ENCODE data around the gene SEC16A. TPM values are rescaled to one million over a fixed set of nuclear protein-coding genes. Genes with fewer than 3 reads are reported as not detected.

The SEC16A gene
- total RNA-seq, 6 experiments from 2014 or later, result 63.2 to 98.6 (median 75.5) TPM

DNA sequence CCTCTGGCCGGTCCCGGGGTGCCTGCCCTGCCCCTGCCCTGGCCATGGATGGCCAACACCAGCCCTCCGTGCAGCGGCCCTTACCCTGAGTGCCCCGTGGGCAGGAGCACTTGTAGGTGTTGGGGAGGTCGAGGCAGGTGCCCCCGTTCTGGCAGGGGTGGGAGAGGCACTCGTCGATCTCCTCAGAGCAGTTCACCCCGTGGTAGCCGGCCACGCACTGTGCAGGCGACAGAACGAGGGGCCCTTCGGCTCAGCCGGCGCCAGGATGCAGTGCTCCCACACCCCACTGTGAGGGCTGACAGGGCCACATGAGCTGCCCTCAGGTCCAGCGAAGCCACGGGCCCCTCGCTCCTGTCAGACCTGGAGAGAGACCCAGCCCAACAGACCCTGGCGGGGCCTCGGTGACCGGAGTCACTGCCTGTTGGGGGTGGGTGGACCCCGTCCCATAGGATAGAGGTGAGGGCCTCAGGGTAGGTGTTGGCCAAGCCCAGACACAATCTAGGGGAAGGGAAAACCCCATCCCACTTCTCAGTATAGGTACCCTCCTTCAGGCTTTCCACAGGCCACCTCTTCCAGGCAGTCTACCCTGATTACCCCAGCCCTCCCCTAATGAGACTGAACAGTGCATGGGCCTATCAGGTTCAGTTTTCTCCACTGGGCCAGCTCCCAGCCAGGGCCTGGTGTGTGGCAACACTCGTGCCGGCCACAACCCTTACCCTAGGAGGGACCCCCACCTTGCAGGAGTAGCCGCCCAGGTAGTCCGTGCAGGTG, 24.6 kb upstream of the SEC16A start:
- no peaks in the 10 kb centered on the region for H3K27me3 Mint-ChIP-seq (ENCODE audit: insufficient read depth)
- H3K4me1 Mint-ChIP-seq (ENCODE audit: low read depth), result no peaks in the 10 kb centered on the region
- DNase-seq, result no peak
- H3K36me3 Mint-ChIP-seq (ENCODE audit: low read depth), result no peaks in the 10 kb centered on the region
- no peaks in the 10 kb centered on the region for H3K9me3 Mint-ChIP-seq
- no peak overlapping the region for H3K27ac Mint-ChIP-seq
- no peak overlapping the region for H3K4me3 Mint-ChIP-seq
- TF ChIP-seq, protein P1, sequence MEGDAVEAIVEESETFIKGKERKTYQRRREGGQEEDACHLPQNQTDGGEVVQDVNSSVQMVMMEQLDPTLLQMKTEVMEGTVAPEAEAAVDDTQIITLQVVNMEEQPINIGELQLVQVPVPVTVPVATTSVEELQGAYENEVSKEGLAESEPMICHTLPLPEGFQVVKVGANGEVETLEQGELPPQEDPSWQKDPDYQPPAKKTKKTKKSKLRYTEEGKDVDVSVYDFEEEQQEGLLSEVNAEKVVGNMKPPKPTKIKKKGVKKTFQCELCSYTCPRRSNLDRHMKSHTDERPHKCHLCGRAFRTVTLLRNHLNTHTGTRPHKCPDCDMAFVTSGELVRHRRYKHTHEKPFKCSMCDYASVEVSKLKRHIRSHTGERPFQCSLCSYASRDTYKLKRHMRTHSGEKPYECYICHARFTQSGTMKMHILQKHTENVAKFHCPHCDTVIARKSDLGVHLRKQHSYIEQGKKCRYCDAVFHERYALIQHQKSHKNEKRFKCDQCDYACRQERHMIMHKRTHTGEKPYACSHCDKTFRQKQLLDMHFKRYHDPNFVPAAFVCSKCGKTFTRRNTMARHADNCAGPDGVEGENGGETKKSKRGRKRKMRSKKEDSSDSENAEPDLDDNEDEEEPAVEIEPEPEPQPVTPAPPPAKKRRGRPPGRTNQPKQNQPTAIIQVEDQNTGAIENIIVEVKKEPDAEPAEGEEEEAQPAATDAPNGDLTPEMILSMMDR (IDR thresholded peaks at IDR 0.05), result no peak

DNA sequence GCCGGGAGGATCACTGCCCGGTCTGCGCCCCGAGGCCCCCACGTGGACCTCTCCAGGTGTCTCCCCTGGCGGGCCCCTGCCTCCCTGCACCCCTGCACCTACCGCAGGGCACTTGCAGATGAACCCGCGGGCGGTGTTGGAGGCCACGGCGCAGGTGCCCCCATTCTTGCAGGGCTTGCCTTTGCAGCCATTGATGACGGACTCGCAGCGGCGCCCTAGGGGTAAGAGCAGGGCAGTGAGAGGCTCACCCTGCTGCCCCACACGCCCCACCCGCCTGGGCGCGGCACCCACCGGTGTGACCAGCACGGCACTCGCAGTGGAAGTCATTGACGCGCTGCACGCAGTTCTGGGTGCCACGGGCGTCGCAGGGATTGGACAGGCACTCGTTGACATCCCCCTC, 23.6 kb upstream of the SEC16A start:
- H3K27ac Mint-ChIP-seq, result no peak overlapping the region
- H3K9me3 Mint-ChIP-seq, result no peaks in the 10 kb centered on the region
- DNase-seq, result no peak
- TF ChIP-seq, protein P1 (IDR thresholded peaks at IDR 0.05), result no peak
- no peak overlapping the region for H3K4me3 Mint-ChIP-seq
- no peaks in the 10 kb centered on the region for H3K36me3 Mint-ChIP-seq (ENCODE audit: low read depth)
- no peaks in the 10 kb centered on the region for H3K27me3 Mint-ChIP-seq (ENCODE audit: insufficient read depth)
- H3K4me1 Mint-ChIP-seq (ENCODE audit: low read depth), result no peaks in the 10 kb centered on the region

DNA sequence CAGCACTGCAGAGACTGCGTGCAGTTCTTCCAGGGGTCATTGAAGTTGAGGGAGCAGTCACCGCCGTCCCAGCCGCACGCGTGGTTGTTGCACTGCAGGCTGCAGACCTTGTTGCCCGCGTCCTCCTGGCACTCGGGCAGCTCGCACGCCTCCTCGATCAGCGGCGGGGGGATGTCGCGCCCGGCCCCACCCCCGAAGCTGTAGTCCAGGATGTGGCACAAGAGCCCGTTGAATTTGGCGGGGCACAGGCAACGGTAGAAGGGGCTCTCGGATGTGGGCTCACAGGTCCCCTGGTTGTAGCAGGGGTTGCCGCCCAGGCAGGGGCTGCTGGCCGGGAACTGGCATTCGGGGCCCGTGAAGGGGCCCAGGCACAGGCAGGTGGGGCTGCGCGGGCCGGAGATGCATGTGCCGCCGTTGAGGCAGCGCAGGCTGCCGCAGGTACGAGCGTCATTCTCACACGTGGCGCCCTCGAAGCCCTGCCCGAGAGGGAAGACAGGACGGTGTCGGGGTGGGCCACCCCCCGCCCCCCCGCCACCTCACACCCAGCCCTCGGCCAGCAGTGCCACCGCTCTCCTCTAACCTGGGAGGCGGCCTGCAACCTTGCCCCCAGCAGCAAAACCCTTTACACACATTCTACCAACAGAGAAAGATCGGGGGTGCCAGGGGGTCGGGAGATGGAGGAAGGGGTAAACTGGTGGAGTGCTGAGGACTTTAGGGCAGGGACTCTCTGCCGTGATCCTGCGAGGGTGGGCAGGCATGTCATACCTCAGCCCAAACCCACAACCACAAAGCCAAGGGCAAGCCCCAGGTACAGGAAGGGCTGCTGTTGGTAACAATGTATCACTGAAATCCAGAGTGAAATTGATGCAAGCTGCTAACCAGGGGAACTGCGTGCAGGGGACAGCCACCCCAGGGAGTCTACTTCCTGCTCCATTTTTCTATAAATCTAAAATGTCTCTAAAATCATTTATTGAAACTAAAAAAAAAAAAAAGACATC, 22.9 kb upstream of the SEC16A start:
- H3K9me3 Mint-ChIP-seq, result no peaks in the 10 kb centered on the region
- H3K27ac Mint-ChIP-seq, result no peak overlapping the region
- H3K4me3 Mint-ChIP-seq, result no peak overlapping the region
- no peaks in the 10 kb centered on the region for H3K36me3 Mint-ChIP-seq (ENCODE audit: low read depth)
- no peaks in the 10 kb centered on the region for H3K4me1 Mint-ChIP-seq (ENCODE audit: low read depth)
- no peaks in the 10 kb centered on the region for H3K27me3 Mint-ChIP-seq (ENCODE audit: insufficient read depth)
- no peak for DNase-seq
- TF ChIP-seq, protein P1 (IDR thresholded peaks at IDR 0.05), result no peak

DNA sequence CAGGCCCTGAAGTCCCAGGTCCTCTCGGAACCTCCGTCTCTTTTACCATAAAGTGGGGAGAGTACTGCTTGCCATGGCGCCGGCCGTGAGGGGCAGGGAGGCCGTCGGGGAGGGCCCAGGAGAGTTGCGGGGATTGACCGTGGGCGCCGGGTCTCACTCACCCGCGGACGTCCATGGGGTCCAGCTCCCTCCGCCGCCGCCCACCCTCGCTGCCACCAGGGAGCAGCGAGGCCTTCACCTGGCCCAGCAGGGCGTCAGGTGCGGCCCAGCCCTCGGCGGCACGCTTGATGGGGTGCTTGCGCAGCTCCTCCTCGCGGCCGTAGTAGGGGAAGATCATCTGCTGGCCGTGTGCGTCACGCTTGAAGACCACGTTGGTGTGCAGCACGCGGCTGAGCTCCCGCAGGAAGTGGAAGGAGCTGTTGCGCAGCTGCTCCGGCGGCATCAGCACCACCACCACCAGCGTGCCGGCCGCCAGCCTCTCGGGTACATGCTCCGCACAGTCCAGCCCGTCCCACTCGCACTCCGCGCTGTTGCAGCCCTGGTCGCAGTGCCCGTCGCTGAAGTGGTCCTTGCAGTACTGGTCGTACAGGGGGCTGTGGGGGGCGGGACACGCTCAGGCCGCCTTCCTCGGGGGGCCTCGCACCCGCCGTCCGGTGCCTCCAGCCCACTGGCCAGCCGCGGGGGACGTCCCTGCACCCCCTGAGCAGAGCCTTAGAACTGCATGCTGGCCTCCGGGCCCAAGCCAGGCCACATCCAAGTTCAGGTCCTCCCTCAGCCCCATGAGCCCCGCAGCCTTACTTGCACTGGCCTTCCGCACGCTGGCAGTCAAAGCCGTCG, 21.9 kb upstream of the SEC16A start:
- DNase-seq, result no peak
- H3K27me3 Mint-ChIP-seq (ENCODE audit: insufficient read depth), result no peaks in the 10 kb centered on the region
- H3K27ac Mint-ChIP-seq, result no peak overlapping the region
- TF ChIP-seq, protein P1 (IDR thresholded peaks at IDR 0.05), result no peak
- H3K4me3 Mint-ChIP-seq, result no peak overlapping the region
- H3K4me1 Mint-ChIP-seq (ENCODE audit: low read depth), result no peaks in the 10 kb centered on the region
- no peaks in the 10 kb centered on the region for H3K9me3 Mint-ChIP-seq
- H3K36me3 Mint-ChIP-seq (ENCODE audit: low read depth), result no peaks in the 10 kb centered on the region

DNA sequence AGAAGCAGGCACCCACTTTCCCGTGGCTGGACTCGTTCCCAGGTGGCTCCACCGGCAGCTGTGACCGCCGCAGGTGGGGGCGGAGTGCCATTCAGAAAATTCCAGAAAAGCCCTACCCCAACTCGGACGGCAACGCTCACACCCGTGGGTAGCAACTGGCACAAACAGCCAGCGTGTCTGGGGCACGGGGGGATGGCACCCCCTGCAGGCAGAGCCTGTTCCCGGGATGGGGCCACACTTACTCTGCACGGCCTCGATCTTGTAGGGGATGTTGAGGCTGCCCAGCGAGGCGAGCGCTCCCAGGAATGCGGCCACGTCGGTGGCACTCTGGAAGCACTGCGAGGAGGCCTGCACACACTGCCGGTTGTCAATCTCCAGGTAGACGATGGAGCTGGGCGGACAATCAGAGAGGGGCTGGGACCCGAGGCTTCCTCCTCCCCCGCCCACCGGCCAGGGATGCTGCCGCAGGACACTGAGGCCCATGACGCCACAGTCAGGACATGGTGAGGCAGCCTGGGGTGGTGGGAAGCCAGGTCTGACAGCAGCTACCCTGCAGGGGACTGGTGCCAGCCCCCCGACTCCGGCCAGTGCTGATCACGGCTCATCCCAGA, 20.2 kb upstream of the SEC16A start:
- TF ChIP-seq, protein P1 (IDR thresholded peaks at IDR 0.05), result peak; percentile 45
- Mint-ChIP-seq H3K27me3 (ENCODE audit: insufficient read depth) (no peaks in the 10 kb centered on the region), H3K4me3 (no peak overlapping the region), H3K4me1 (ENCODE audit: low read depth) (no peaks in the 10 kb centered on the region), H3K36me3 (ENCODE audit: low read depth) (no peaks in the 10 kb centered on the region; the same call in 1 of the 2 replicates), H3K9me3 (no peaks in the 10 kb centered on the region), H3K27ac (no peak overlapping the region)
- no peak for DNase-seq

Measured in HFFc6 (cell line).